HG02588 (cell line): ENCODE results near the gene MTARC2.

Source experiments
- ATAC-seq: cut with Tn5 transposase; IDR thresholded peaks from one replicate; pipeline ENCODE4 v1.9.1; 2021; ENCODE audit warnings: mild to moderate bottlenecking, moderate library complexity; ENCODE audit not compliant: unreplicated experiment

MTARC2 gene

GRCh38 chr1:220798338-220798737, 50.2 kb downstream of the MTARC2 start:
- no peak for ATAC-seq

GRCh38 chr1:220800262-220800661, 52.1 kb downstream of the MTARC2 start:
- ATAC-seq, result no peak

DNA sequence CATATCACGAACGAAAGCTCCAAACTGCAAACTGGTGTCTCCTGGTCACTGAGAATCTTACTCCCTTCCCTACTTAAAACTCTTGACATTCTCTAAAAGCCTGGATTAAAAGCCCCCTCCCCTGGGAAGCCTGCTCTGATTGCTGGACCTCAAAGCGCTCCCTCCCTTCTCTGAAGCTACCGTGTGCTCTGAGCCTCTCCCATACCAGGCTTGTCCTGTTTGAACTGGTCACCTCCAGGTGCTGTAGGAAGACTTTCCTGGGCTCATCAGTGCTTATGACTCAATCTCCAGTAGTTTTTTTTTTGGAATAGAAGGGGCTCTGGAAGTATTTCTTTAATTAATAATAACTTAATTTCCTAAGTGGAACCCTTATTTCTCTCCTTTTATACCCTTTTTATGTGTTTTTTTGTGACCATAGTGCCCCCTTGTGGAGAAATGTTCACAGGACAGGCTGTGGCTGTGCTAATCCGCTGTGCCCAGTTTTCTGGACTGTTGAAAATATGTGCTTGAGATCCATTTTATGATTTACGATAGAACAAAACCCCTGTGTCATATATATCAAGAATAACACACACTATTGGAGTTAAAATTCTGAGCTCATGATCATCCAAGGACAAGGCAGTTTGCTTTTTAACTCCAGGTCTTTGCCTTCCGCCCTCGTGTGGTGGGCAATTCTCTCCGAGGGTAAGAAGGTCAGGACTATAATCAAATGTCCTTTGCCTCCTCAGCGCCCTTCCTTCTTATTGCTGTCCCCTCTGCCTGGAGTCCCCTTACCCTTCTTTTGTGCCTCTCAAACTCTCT, 55.5 kb downstream of the MTARC2 start:
- no peak for ATAC-seq

- ATAC-seq, result no peak
Measured at GRCh38 chr1:220804202-220804586, 56.1 kb downstream of the MTARC2 start.

DNA sequence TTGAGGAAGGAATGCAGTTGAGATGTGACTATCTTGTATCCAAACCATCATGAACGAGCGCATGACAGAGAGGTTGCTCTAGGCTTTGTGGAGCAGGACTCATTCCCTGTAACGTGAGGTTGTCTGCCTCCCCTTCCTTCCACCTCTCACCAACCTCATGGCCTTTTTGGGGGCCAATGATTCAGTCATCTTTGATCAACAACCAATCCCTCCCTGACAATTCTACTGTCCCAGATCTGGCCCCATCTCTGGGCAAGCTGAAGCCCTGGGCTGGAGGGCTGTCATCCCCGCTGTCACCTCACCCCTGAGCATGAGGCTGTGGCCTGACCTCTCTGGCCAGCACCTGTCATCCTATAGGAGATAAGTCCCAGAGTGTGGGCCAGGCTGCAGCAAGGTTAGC, 58.3 kb downstream of the MTARC2 start:
- ATAC-seq, result no peak

GRCh38 chr1:220807726-220808125, 59.6 kb downstream of the MTARC2 start:
- no peak for ATAC-seq

- ATAC-seq, result no peak
Measured at GRCh38 chr1:220808345-220809186, 60.4 kb downstream of the MTARC2 start.

DNA sequence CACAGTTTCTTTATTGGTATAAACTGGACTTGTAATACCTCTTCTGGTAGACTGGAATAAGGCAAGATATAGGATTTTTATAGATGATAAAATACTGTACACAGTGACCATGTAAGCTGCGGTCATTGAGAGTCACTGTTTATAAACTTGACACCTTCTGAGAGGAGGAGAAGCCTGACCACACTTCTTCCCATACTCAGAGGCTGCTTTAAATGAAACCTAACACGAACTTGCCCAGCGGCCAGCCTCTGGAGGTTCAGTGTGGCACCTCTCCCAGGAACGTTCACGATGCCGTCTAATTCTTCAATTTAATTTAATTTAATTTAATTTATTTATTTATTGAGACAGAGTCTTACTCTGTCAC, 61.0 kb downstream of the MTARC2 start:
- no peak for ATAC-seq

DNA sequence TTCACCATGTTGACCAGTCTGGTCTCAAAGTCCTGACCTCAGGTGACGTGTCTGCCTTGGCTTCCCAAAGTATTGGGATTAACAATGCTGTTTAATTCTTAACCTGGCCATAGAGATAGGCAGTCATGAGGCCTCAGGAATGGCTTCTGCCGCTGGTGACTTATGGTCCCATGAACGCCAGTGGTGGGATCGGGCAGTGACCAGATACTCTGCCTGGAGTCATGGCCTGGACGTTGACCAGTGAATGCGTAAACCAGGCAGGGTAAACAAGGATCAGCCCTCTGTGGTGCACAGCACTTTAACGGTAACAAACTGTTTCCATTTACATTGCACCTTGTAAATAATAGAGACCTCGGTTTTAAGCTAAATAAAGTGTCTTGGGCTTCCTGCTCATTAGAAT, 61.6 kb downstream of the MTARC2 start:
- no peak for ATAC-seq

- peak; percentile 93 for ATAC-seq
Measured at GRCh38 chr1:220810179-220810653, 62.1 kb downstream of the MTARC2 start.

- ATAC-seq, result no peak
Measured at GRCh38 chr1:220810963-220811362, 62.8 kb downstream of the MTARC2 start.

DNA sequence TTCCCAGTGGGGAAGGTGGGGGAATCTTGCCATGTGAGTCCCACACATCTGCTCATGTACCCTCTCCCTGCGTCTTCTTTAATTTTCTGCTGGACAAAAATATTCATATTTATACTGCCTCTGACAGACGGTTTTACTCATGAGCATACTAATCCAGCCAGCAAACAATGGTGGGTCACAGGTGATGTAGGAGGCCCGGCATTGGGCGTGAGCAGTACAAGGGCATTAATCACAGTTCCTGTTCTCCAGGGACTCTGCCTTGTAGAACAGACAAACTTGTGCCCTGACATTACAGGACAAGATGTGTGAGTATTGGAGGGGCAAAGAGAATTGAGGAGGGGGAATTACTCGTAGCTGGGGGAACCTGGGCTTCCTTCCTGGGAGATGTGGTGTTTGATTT, 63.6 kb downstream of the MTARC2 start:
- ATAC-seq, result no peak

GRCh38 chr1:220812308-220812707, 64.2 kb downstream of the MTARC2 start:
- ATAC-seq, result no peak

DNA sequence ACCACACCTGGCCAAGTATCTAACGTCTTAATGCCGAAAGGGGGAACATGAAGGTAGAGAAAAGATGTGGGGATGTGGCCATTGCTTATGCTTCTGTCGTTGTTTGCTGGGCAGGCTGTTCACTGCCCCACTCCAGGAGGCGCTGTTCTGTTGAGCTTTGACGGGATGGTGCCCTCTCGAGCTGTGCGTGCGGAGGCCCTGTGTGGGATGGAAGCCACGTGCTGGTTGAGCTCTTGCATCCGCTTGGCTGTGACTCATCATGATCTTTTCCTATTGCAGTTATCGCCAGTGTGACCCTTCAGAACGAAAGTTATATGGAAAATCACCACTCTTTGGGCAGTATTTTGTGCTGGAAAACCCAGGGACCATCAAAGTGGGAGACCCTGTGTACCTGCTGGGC, 64.9 kb downstream of the MTARC2 start:
- ATAC-seq, result no peak

GRCh38 chr1:220815409-220815808, 67.3 kb downstream of the MTARC2 start:
- no peak for ATAC-seq

DNA sequence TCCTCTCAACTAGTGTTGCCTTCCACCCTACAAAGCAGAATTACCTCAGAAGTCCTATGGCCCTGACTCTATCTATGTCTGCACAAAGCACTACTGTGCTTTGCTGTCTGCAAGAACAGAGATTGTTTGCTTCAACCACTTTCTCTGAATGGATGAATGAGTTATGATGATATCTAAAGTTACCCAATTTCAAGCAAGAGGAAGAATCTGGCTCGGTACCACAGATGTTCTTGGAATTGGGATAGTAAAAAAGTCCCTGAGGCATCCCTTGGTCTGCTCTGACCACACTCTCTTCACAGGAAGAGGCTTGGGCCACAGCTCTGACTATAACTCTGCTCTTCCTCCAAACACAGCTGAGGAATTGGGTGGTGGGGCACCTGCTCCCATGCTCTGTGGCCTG, 69.8 kb downstream of the MTARC2 start:
- no peak for ATAC-seq

DNA sequence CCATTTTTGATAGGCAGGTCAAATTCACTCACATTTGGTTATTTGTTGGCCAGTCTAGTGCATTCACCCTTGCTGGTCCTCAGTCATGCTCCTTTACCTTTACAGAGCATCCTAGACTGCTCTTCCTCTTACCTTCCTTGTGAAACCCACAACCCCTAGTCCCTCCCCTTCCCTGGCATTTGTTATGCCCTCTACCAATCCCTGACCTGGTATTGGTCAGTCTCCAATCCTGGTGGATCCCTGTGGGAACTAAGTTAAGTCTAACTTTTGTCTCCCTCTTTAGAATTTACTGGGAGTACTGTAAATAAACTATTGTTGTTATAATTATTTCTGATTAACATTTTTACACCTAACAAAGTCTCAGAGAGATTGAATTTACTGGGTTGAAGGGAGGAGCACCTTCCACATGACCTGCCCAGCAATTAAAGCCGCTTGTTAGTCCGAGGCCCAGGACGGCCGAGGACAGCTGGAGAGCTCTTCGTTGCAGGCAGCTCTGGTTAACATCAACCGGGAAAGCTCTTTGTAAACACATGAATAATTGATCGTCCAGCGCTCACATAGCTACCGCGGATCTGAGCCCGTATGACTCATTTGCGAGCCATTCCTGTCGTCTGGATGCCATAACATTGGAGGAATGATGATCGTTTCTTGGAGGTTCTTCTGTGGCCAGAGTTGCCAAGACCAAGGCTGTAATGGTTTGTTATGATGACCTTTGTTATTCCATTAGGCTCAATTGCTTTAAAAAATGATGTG, 70.5 kb downstream of the MTARC2 start:
- ATAC-seq, result no peak

- no peak for ATAC-seq
Measured at GRCh38 chr1:220819467-220820026, 71.4 kb downstream of the MTARC2 start.

GRCh38 chr1:220824031-220824989, 76.2 kb downstream of the MTARC2 start:
- no peak for ATAC-seq
